Activated T-cell treated with anti-CD3 and anti-CD28 coated beads for 48 hours (primary cell): Measurements from ENCODE around the gene RABGEF1.
"Not testable (repeated sequence)": the region's sequence is repeated elsewhere in the genome, so short reads cannot be mapped to it uniquely, and the experiment has no call there.

Experiments used
- DNase-seq: peaks from one replicate; pipeline ENCODE4 v3.0.0-alpha.2; 2020; ENCODE audit warnings: low read depth

Gene RABGEF1

DNA sequence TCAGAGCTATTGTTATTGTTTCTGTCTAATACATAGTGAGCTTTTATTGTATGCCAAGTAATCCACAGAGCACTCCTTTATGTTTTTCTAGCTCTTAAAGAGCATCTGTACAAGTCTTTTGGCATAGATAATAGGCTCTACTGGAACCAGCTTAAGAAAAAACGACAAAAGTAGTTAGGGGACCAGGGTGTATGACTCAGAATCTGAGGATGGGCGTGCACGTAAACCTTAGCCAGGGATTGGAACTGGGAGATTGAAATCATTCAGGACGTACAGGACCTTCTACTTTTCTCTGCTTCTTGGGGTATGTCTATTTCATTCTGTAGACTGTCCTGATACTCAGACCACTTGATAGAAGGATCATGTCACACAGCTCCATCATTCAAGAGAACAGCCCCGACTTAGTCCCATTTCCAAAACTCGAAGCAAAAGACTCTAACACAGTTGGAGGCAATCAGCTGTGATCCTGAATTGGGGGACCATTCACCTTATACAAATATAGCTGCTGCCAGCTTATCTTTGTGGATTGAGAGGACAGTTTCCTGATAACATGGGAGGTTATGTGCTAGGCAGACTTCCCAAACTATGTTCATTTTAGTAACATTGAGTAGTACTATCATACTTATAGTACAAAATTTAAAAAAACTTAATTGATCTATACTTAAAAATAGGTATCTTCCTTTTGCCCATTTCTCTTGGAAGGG lies 24.9 kb downstream of the RABGEF1 start:
- DNase-seq = not testable (repeated sequence)

DNA sequence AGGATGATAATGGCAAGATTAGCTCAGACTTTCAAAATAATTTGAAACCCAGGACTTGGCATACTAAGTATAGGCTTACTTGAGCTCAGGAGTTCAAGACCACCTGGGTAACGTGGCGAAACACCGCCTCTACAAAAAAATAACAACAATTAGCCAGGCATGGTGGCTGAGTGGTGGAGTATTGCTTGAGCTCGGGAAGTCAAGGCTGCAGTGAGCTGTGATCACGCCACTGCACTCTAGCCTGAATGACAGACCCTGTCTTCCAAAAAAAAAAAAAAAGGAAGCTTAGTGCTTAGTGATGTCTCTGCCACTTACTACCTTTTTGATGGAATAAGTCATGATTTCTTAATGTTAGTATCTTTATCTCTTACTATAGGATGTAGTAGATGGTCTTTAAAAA lies 25.5 kb downstream of the RABGEF1 start:
- no peak for DNase-seq

DNA sequence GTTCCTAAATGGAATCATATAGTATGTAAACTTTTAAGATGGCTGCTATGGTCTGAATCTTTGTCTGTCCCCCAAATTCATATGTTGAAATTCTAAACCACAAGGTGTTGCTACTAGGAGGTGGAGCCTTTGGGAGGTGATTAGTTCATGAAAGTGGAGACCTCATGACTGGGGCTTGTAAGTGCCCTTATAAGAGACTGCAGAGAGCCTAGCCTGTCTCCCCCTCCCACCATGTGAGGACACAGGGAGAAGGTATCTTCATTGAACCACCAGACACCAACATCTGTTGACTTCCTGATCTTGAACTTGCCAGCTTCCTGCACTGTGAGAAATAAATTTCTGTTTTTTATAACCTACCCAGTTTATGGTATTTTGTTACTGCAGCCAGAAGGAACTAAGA lies 27.0 kb downstream of the RABGEF1 start:
- not testable (repeated sequence) for DNase-seq

DNA sequence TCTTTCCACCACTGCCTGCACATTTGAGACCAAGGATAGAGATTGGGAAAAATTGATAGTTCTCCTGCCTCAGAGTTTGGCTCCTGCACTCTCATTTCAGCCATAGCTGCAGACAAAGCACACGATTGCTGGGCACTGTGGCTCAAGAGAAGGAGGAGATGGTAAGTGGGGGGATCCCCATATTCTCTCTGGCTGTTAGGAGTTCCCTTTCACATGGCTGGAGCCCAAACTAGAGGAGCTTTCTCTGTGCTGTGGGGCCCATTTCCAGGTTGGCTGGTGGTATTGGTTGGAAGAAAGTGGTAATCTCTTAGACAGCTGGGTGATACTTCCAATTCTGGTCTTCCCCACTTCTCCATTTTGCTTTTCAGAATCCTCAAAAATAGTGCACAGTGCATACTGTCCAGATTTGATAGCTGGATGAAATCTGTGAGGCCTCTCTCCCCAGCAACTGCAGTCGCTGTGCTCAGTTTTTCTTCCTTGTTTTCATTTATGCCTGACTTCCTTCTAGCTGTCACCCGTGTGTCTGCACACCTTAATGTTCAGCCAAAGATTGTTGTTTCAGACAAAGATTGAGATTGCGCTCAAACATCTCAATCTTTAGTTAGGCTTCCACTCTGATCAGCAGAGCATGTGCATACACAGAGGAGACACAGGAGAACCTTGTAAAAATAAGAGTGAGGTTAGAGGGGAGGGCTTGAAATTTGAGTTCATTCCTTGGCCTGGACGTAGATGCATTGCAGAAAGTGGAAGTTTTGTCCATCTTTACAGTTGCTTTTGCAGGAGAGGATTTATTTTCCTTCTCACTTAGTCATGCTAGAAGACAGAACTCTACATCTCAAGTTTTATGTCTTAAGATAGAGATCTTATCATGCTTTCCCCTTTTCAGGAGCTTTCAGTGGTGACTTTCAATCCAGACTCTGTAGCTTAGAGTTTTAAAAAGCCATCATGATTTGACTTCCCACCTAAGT lies 28.6 kb downstream of the RABGEF1 start:
- DNase-seq = no peak

DNA sequence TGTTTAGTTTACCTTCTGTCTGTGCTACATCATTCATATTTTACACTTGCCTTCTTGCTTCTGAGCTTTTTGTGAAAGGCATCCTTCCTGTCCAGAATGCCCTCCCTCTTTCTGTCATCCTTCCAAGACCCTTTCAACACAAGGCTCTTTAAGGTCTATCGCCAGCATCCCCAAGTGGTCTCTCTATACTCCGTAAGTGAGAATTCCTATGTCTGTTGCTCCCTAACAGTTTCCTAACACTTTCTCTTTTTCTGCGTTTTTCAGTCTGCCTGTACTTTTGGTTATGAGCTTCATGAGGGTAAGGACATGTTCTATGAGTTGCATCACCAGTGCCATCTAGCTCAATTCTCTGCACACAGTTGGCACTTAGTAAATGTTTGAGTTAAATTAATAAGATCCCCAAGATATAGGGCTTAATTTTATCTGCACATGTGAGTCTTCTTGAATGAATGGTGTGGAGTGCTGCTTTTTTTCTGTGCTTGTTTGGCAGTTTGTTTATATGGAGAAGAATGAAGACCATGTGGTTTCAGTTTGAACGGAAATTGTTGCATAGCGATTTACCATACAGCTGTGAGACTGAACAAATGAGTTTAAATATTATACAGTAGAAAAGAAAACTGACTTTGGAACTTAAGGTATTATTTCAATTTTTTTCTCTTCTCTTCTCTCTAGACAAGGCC lies 29.4 kb downstream of the RABGEF1 start:
- no peak for DNase-seq

DNA sequence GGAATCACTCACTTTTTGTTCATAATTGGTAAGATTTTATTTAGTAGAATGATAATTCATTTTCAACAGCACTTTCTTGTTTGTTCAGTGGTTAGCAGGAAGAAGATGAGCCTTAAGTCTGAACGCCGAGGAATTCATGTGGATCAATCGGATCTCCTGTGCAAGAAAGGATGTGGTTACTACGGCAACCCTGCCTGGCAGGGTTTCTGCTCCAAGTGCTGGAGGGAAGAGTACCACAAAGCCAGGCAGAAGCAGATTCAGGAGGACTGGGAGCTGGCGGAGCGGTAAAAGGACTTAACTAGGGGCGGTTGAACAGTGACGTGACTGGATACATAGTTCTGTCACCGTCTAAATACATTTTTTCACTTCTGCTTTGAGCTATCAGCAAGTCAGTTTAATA lies 31.3 kb downstream of the RABGEF1 start:
- no peak for DNase-seq

DNA sequence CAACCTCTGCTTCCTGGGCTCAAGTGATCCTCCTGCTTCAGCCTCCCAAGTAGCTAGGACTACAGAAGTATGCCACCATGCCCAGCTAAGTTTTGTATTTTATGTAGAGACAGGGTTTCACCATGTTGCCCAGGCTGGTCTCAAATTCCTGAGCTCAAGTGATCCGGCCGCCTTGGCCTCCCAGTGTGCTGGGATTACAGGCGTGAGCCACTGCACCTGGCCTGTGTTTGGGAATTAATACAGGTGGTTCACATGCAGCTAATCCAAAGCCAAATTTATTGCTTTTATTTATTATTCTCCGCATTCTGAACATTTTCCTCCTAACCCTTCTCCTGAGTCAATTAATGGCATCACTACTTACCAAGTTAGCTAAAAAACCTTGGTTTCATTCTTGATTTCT lies 33.2 kb downstream of the RABGEF1 start:
- DNase-seq = not testable (repeated sequence)

DNA sequence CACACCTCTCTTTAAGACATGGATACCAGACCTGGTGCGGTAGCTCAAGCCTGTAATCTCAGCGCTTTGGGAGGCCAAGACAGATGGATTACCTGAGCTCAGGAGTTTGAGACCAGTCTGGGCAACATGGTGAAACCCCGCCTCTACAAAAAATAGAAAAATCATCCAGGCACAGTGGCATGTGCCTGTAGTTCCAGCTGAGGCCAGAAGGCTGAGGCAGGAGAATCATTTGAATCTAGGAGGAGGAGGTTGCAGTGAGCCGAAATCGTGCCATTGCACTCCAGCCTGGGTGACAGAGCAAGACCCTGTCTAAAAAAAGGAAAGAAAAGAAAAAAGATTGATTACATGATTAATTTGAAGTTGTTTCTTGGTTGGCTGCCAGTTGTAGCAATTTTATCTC lies 35.9 kb downstream of the RABGEF1 start:
- not testable (repeated sequence) for DNase-seq

DNA sequence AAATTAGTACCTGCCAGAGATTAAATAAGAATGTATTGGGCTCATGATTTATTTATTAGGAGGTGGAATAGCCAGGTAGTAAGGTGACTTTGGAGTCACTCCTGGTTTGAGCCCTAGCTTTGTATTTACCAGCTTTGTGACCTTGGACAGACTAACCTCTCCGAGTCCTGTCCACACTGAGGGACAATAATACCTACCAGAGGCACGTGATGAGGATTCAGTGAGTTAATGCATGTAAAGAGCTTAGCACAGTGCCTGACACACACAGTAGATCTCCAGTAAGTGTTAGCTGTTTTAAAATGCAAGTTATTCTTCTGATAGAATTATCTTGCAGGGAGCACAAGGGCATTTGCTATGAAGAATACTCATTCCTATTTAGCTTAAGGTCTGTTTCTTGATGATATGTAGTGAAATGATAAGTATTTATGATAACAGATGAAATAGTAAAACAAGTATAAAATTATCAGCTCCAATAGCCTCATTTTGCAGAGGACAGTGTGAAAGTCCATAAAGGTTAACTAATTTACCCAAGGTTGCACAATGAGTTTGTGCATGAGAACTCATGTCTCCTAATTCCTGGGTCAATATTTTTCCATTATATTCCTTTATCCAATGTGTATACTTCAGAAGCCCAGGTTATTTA lies 36.4 kb downstream of the RABGEF1 start:
- DNase-seq = no peak

DNA sequence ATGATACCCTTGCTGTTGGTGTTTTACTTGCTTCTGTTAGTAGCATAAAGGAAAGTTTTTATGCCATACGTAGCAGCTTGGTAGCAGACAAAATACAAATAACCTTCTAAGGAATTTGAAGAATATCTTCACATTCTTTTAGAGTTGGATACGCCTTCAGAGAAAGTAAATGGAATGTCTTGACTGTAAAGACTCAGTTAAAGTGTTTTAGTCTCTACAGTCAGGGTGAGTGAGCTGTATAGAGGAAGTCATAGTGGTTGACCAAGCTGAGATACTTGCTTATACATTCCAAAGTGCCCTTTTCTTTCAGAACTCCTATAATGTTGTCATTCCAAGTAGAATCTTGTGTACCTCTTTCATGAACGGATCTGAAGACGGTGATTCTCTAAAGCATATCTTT lies 37.7 kb downstream of the RABGEF1 start:
- no peak for DNase-seq

DNA sequence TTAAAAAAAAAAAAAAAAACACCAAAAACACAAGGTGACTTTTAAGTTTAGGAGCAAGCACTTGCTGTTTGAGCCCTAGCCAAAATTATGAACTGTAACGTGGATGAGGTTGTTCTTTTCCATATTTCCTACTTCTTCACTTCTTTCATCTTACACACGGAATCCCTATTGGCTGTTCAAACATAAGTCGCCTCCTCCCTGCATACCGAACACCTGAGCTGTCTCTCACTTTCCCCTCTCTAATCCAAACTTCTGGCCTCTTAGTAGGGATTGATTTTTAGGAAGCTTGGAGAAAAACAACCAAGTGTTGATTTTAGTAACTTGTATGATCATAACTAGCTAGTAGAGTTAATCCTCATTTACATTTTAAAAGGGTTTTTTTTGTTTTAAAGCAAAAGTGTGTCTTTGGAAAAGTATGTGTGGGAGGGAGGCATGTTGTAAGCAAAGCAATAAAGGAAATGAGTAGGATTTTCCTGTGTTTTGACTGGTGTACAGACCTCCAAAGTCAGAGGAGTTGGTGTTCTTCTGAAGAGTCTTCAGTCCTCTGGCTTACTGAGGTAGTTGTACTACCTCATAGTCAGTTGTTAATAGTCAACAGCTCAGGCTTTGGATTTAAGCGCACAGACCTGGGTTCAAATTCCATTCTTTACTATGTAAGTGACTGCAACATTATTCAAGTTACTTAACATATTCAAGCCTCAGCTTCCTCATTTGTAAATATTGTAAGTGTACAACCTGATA lies 39.3 kb downstream of the RABGEF1 start:
- DNase-seq = no peak

DNA sequence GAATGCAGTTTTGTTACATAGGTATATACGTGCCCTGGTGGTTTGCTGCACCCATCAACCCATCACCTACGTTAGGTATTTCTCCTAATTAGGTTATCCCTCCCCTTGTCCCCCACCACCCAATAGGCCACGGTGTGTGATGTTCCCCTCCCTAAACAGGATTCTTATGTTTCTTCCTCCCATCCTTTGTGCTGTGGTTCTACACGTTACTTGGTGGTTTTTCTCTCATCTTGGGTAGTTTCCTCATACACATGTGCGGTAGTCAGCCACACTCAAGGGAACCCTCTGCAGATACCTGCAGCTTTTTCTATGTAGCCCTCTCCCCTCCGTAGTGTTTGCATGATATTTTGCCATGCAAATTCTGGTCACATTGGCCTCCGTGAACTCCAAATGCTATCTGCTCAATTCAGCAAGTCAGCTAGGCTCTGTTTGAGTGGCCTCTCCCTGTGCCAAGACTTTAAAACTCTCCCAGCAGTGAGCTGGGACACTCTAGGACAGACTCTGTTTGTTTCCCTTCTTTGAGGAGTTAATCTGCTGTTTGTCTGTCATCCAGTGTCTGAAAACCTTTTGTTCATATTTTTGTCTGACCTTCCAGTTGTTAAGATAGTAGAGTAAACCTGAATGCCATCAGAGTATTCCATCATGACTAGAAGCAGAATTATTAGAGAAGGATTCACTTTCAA lies 41.0 kb downstream of the RABGEF1 start:
- DNase-seq = no peak

DNA sequence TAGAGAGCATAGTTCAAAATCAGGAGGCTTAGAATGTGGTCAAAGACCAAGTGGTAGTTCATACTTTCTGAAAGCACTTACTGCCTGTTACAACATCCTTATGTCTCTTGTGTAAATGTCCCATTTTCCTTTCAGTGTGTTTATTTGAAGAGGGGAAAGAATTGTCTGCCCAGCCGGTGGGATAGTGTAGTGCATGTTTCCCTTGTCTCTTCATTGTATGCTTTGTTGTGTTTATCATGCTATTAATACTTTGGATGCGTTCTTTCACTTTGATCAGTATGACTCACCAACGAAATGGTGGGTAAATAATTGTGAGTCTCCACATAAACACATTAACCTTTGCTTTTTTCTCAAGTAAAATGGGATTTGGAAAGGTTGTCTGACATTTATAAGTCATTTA lies 42.3 kb downstream of the RABGEF1 start:
- DNase-seq = not testable (repeated sequence)

DNA sequence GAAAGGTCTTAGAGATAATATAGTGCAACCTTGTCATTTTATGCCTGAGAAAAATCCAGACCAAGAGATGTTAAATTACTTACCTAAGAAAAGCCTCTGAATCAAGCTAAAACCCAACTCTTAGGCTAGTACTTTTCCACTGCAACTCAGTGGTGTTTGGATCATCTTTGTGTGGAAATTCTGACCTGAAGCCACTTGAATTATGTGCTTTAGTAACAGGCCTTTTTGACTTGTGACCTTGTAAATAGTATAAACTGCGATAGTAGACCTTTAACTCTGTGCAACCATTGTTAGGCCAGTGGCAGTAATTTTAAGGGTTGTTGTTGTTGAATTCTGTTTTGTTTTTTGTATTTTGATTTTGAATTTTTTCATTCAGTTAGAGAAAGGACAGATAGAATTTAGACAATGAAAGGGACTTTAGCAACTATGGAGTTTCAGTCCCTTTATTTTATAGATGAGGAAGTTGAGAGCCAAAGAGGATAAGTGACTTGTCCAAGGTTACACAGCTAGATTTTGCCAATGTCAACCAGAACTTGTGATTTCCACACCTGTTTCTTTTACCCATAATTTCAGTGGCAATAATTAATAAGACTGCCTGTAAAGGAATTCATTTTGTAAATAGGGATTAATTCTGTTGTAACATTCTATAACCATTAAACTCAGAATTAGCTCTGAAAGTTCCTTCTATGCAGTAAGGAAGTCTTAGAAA lies 43.5 kb downstream of the RABGEF1 start:
- DNase-seq = not testable (repeated sequence)

DNA sequence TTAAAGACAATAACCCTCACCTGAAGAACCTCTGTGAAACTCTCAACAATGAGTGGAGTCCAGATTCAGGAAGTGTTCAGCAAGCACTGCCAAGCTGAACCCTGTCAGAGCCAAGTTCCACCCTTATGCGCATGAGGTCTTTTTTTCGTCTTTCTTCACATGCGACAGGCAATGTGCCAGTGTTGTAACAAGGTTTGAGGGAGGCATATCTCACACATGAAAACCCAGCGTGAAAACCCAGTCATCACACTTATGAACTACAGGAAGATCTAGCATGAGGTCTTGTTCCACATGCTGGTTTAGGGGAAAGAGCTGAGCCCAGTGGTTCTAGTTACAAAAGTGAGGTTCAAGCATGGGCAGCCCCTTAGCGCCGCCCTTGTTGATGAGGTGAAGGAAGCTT lies 49.7 kb downstream of the RABGEF1 start:
- DNase-seq = no peak

DNA sequence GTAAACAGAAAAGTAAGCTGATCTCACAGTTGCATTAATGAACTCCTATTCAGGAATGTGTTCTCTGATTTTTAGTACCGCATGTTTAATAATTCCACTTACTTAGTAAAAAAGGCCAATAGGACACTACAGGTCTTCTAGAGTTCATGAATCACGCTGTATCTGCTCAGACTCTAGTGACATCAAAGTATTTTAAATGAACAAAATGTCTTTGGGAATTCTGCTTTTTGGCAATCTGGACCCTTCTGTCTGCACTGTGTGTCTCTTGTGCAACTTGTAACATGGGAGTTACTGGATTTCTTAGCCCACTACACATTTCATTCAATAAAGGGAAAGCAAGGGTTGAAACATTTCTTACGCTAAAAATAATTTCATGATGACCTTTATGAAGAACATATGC lies 50.2 kb downstream of the RABGEF1 start:
- no peak for DNase-seq

DNA sequence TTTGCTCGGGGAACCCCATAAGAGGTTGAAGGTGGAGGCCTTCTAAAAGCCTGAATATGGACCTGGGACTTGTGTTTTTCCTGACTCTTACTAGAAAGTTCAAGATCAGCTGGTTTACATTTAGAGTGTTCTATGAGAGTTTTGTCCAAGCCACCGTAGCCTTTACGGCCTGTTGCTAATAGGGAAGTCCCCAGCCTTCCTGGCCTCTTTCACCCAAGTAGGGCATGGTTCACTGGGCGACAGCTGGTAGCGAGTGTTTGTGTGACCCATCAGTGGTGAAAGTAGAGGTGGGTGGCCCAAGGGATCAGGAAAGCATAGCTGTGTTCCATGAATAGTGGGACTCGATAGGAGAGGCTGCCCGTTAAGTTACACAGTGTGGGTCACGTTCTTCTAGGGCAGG lies 60.1 kb downstream of the RABGEF1 start:
- DNase-seq = no peak

DNA sequence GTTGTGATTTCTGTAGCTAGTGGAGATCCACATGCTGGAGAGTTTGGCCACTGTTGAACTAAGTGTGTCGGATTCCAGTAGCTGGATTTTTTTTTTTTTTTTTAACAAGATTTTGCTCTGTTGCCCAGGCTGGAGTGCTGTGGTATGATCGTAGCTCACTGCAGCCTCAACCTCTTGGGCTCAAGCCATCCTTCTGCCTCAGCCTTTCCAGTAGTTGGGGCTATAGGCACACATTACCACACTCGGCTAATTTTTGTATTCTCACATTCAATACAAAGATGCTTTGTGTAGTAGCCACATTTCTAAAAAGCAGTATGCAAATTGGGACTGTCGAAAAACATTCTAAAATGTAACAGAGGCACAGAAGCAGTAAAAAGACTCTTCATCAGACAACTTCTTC lies 63.5 kb downstream of the RABGEF1 start:
- no peak for DNase-seq

DNA sequence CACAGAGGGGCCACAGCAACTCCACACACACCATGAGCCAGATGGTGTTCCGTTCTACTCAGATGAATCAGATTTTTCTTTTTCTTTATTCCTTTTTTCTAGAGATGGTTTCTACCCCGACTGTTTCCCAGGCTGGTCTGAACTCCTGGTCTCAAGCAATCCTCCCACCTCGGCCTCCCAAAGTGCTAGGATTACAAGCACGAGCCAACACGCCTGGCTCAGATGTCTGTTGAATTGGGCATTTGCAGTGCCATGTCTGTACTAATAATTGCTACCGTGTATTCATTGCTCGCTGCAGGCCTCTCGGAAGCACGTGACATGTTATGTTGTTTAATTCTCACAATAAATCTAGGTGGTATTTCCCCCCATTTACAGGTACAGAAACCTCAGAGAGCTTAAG lies 67.2 kb downstream of the RABGEF1 start:
- DNase-seq = no peak

DNA sequence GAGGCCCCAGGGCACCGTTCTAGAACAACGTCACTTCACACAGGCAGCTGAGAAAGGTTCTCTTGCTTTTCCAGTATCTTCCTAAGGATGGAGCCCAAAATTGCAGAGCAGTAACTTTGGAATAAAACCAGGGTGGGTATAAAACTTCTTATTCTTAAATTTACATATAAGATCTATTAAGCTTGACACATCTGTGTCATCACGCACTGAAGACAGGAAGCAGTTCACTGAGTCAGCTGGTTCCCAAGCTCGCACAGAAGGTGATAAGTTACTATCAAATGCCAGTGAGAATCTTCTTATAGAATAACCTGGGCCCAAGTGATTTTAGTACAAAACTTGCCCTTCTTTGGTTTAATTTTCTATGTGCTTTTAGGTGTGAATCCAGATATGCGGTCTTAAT lies 70.2 kb downstream of the RABGEF1 start:
- no peak for DNase-seq
